ENCODE measurements around the gene AK8.
"Not testable (repeated sequence)": the region's sequence is repeated elsewhere in the genome, so short reads cannot be mapped to it uniquely, and the experiment has no call there.

AK8 gene

DNA sequence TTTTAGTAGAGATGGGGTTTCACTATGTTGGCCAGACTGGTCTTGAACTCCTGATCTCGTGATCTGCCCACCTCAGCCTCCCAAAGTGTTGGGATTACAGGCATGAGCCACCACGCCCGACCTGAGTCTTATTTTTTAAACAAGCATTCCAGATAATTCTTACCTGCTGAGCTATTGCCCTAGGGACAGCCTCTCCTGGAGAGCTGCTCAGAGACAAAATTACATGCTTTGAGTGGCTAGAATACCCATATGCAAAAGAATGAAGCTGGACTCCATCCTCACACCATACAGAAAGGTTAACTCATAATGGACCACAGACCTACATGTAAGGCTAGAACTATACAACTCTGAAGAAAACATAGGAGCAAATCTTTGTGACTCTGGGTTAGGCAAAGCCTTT is 166.2 kb downstream of the AK8 start:
- DNase-seq (ENCODE audit: low read depth in 2 of 2): no peak

DNA sequence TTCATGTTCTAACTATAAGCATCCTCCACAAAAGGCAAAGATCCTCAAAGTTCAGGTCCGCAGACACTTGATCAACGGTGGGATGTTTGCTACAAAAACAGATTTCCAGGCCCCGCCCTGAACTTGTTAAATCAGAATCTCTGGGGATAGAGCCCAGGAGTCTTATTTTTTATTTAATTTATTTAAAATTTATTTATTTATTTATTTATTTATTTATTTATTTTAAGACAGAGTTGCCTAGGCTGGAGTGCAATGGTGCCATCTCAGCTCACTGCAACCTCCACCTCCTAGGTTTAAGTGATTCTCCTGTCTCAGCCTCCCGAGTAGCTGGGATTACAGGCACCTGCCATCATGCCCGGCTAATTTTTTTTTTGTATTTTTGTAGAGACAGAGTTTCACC is 166.9 kb downstream of the AK8 start:
- not testable (repeated sequence) for DNase-seq (ENCODE audit: low read depth in 2 of 2)

DNA sequence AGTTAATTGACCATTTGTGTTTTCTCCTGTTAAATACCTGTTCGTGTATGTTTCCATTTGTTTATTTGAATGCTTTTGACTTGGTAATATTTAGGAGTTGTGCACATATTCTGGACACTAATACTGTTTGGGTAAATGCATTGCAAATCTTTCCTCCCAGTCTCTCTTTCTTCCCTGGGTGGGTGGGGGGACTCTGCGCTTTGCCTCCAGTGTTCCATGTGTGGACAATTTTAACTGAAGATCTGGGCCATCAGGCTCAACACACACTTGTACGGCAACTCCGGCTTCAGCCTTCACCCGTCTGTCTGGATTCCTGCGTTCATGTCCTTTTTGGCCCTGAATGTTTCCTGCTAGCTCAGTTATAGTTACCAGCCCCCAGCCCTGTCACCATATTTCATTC is 167.8 kb downstream of the AK8 start:
- no peak for DNase-seq (ENCODE audit: low read depth in 2 of 2)

DNA sequence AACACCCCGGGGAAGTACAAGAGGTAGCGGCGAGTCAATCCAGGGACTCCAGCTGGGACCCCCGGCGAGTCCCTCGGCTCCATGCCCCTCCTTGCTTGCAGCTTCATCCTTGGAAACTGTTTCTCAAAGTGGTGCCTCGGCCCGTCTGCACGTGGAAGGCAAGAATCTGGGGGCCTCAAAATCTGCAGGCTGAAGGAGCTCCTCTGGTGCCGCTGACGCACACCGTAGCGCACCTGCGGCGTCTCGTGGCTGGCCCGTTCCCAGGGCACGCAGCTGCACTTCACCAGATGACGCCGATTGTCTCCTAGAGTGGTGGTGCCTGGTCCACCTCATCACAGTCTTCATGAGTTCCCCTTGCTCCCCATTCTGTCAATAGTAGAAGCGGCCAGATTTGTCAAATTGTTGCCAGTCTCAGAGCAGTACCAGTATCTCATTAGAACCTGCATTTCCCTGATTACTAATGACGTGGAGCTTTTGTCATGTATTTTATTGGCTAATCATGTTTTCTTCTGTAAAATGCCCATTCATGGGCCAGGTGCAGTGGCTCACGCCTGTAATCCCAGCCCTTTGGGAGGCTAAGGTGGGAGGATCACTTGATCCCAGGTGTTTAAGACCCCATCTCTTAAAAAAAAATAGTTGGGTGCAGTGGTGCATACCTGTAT is 169.2 kb downstream of the AK8 start:
- no peak for DNase-seq (ENCODE audit: low read depth in 2 of 2)

DNA sequence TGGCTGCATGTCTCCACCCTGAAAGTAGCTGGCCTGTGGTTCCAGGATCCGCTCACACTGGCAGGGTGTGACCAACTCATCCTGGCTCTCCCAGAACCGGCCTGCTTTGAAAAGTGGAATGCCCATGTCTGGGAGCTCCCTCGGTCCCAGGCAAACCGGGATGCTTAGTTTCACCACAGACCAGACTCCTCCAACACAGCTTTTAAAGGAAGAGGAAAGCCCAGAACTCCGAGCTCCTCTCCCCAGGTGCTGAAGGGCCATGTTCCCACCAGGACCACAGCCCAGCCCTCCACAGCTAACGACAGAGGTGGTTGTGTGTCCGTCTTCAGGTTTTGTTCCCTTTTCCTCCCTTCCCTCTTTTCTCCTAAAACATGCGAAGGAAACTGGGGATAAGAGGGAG is 169.8 kb downstream of the AK8 start:
- DNase-seq (ENCODE audit: low read depth in 2 of 2): no peak

DNA sequence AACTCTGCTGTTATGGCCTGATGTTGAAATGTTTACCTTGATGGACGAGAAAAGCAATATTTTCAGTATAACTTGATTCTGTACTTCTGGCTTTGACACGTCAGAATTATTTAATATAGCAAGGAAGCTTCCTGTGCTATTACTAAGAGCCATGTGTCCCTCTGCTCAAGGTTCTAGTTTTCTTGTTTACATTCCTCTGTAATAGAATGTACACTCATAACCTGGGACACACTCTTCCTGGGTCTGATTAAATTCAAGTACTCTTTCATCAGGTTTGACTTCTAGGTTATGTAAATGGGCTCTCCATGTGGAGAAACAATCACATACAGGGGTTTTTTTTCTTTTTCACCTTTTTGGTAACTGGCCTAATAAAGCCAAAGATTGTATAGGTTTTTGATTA is 174.7 kb downstream of the AK8 start:
- DNase-seq (ENCODE audit: low read depth in 2 of 2): no peak

DNA sequence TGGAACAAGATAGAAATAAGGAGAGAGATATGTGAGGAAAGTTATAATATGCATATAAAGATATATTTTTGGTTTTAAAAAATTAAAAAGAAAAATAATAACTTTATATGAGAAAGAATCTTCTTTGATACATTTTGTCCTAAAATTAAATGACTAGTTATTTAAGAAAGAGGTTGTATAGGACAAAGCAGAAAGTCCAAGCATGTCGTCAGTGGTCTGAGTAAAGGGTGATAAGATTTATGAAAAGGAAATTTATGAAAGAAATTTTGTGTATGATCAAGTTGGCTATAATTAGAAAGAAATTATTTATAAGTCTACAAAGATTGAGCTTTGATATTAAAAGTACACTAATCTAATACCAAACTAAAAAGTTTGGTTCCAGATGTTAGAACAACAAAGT is 175.8 kb downstream of the AK8 start:
- DNase-seq (ENCODE audit: low read depth in 2 of 2): no peak

DNA sequence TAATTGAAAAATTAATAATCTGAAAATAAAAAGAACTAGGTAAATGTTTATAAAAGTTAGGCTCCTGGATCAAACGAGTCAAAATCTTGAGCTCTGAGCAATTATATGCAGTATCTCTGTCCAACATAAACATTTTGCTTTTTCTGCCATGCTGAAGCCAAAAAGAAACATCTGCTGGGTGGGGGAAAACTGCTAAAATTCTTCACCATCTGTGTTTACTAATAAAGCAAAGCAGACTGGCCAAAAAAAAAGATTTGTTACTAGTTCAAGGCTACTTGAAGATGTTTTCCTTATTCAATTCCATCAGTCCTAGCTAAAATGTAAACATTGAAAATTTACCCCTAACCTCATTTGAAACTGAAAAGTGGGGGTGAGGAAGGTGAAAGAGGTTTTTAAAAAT is 178.1 kb downstream of the AK8 start:
- no peak for DNase-seq (ENCODE audit: low read depth in 2 of 2)

DNA sequence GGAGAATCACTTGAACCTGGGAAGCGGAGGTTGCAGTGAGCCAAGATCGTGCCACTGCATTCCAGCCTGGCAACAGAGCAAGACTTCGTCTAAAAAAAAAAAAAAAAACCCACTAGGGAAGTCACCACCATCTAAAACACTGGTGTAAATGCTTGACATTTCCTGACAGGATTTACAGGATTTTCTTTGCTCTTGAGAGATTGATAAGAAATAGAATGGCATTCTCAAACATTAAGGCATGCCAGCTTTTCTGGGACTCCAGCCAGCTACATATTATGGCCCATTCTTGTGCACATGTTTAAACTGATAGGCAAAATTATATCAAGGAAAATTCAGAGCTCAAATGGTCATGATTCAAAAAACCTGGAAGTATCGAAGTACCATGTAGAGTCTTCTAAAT is 179.1 kb downstream of the AK8 start:
- no peak for DNase-seq (ENCODE audit: low read depth in 2 of 2)

DNA sequence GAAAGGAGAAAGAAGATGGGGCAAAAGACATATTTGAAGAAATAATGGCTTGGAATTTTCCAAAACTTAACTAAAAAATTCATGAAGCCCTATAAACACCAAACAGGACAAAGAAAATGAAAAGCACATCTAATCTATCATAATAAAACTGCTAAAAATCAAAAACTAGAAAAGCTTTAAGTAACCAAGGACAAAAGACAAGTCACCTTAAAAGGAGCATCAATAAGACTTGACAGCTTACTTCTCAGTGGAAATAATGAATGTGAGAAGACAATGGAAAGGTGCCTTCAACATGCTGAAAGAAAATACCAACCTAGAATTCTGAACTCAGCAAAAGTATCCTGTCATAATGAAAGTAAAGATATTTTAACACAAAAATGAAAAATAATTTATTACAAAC is 180.9 kb downstream of the AK8 start:
- DNase-seq (ENCODE audit: low read depth in 2 of 2): no peak

DNA sequence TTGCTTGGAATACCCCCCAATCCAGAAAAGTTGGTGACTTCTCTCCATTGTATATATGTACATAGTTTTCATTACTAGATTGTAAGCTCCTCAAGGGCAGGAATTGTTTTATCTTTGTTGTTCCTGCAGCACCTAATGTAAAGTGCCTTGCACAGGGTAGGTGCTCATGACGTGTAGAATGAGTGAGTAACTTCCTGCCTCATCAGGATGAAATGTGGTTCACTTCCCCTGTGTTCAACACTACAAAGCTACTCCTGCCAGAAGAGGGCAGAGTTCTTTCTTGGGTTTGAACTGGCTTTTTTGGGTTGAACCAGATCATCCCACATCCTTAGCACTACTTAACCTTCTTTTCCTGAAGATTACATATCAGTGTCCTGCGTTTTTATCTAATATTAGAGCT is 183.9 kb downstream of the AK8 start:
- no peak for DNase-seq (ENCODE audit: low read depth in 2 of 2)

DNA sequence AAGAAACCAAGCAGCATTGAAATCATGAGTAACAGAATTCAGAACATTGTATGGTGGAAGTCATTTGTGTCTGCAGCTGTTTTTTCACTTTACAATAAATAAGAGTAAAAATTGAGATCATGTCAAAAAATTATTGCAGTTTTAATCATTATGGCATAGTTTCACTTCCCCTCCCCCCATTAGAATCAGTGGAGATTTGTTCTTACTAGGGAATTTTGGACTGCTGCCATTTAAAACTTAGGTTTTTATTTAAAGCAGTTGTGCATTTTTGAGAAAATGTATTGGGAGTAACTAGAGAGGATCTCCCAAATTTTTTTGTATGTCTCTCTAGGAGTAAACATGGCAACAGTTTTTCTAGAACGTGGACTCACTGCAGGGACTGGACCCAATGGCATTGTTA is 187.4 kb downstream of the AK8 start:
- no peak for DNase-seq (ENCODE audit: low read depth in 2 of 2)

DNA sequence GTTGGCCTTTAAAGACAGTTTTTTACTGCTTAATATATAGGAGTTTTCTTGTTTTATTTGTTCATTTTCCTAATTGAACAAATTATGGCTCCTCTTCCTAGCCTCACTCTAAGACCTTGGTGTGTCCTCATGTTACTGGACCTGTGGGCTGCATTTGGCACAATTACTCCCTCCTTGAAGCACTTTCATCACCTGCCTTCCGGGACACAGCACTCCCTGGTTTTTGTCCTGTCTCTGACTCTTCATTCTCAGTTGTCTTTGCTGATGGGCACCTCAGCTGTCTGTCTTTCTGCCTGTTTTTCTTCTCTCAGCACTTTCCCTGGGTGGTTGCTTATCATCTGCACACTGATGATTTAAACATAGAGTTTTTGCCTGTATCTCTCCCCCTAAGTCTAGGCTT is 194.2 kb downstream of the AK8 start:
- DNase-seq (ENCODE audit: low read depth in 2 of 2): no peak

DNA sequence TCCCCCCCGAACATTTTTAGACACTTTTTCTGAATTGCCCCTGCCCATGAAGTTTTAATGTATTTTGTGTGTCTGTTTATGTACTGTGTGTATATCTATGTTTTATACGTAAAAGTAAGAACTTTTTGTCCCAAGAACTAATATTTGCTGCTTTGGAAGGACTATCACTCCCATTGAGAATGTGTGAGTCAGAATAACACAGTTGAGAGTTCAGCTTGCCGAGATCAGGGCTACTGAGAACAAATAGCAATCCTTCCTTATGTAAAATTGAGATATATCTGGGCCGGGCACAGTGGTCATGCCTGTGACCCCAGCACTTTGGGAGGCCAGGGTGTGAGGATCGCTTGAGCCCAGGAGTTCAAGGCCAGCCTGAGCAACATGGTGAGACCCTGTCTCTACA is 196.5 kb downstream of the AK8 start:
- no peak for DNase-seq (ENCODE audit: low read depth in 2 of 2)

DNA sequence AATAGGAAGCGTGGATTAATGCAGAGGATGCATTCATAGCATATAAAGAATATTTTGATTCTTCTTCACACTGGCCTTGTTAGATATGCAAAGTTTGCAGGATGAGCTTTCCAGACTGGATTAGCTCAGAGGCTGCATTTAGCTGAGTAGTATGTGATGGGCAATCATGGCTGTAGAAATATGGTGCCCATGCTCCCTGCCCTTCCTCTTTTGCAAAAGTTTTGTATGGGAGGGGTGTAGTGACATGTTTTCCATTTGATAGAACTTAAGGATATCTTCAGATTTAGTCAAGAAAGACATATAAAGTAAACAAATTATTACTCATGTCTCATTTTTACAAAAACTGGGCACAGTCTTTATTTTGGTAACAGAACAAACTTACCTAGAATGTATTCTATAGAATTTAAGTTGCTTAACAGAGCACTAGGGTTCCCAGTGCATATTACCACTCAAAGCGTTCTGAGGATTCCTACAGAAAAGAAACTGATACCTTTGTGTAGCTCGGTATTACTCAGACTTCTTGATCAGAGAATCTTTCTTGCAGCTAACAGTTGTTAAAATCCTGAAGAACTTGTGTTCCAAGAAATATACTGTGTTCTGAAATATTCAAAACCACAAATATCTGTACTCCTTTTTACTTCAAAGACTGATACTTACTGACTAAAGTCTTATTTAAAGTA is 198.0 kb downstream of the AK8 start:
- DNase-seq (ENCODE audit: low read depth in 2 of 2): no peak

DNA sequence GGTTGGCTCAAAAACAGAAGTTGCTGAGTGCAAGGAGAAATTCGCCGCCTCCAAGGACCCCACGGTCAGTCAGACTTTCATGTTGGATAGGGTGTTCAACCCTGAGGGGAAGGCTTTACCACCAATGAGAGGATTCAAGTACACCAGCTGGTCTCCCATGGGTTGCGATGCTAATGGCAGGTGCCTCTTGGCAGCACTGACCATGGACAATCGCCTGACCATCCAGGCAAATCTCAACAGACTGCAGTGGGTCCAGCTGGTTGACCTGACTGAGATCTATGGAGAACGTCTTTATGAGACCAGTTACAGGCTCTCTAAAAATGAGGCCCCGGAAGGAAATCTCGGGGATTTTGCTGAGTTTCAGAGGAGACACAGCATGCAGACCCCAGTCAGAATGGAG is 200.1 kb downstream of the AK8 start:
- DNase-seq (ENCODE audit: low read depth in 2 of 2): no peak
